HG03460 (cell line): ENCODE measurements around the gene NYNRIN.
A peak's percentile ranks its signal among the peaks of the same experiment; 100 is the strongest.
"Not testable (repeated sequence)": the region's sequence is repeated elsewhere in the genome, so short reads cannot be mapped to it uniquely, and the experiment has no call there.

ENCODE experiments used
- ATAC-seq: cut with Tn5 transposase; IDR thresholded peaks from one replicate; pipeline ENCODE4 v1.9.1; 2021; ENCODE audit not compliant: unreplicated experiment

Gene NYNRIN

GRCh38 chr14:24398653-24399446 lies at the start of gene NYNRIN:
Gene NYNRIN, plus strand, starts transcription at chr14:24399003. Its CDS starts 244 bp downstream, at chr14:24399247.
- no peak for ATAC-seq

- ATAC-seq: no peak
These were observed 49.1 kb upstream of the NYNRIN start for GRCh38 chr14:24349742-24350141.

GRCh38 chr14:24351517-24351916 lies 47.3 kb upstream of the NYNRIN start:
- no peak for ATAC-seq

- no peak for ATAC-seq
These were observed 45.0 kb upstream of the NYNRIN start for GRCh38 chr14:24353559-24354481.

GRCh38 chr14:24354482-24354825 lies 44.3 kb upstream of the NYNRIN start:
- ATAC-seq: not testable (repeated sequence)

GRCh38 chr14:24355009-24355408 lies 43.8 kb upstream of the NYNRIN start:
- ATAC-seq: no peak

GRCh38 chr14:24356208-24356607 lies 42.6 kb upstream of the NYNRIN start:
- ATAC-seq: no peak

- ATAC-seq: no peak
These were observed 38.5 kb upstream of the NYNRIN start for GRCh38 chr14:24360281-24360680.

GRCh38 chr14:24361326-24361725 lies 37.5 kb upstream of the NYNRIN start:
- ATAC-seq: no peak

GRCh38 chr14:24362241-24362960 lies 36.4 kb upstream of the NYNRIN start:
- no peak for ATAC-seq

GRCh38 chr14:24363401-24363800 lies 35.4 kb upstream of the NYNRIN start:
- no peak for ATAC-seq

GRCh38 chr14:24364841-24365240 lies 34.0 kb upstream of the NYNRIN start:
- no peak for ATAC-seq

GRCh38 chr14:24365600-24366412 lies 33.0 kb upstream of the NYNRIN start:
- ATAC-seq: peak; percentile 40

GRCh38 chr14:24366413-24366720 lies 32.4 kb upstream of the NYNRIN start:
- no peak for ATAC-seq

GRCh38 chr14:24366721-24367513 lies 31.9 kb upstream of the NYNRIN start:
- ATAC-seq: peak; percentile 64

GRCh38 chr14:24367514-24368211 lies 31.1 kb upstream of the NYNRIN start, which contains the start of gene NFATC4:
Gene NFATC4, plus strand, starts transcription at chr14:24368184. Its CDS starts 157 bp downstream, at chr14:24368341.
- ATAC-seq: no peak

GRCh38 chr14:24368212-24368561 lies 30.6 kb upstream of the NYNRIN start:
- no peak for ATAC-seq

- no peak for ATAC-seq
These were observed 30.1 kb upstream of the NYNRIN start for GRCh38 chr14:24368562-24369252.

GRCh38 chr14:24369463-24369862 lies 29.3 kb upstream of the NYNRIN start:
- ATAC-seq: no peak
